Cardiac septum (tissue), 1 donor: ENCODE measurements around the gene APOBEC2. TPM values are rescaled to one million over a fixed set of nuclear protein-coding genes. Genes with fewer than 3 reads are reported as not detected.
"Not testable (repeated sequence)": the region's sequence is repeated elsewhere in the genome, so short reads cannot be mapped to it uniquely, and the experiment has no call there.

Experiments used
- DNase-seq: peaks from one replicate; pipeline ENCODE4 v3.0.0-alpha.2; 2020; ENCODE audit warnings: low spot score
- intact Hi-C: fragments of 100-400 bp; cut with DNase I; formaldehyde crosslinking; loops from one replicate; pipeline ENCODE4 v1.14.0; 2022
- long read RNA-seq: library from polyadenylated mRNA; unstranded; transcript quantifications from one replicate; pipeline ENCODE4 v2.0.0, GENCODE V29; 2021
- total RNA-seq: library from RNA; stranded (reverse); fragmentation: NEBNext Ultra II Directional; extraction: Animal tissue kit (Norgen Biotek cat#: 25700); gene quantifications from one replicate; pipeline ENCODE4 v1.2.1, GENCODE V29; 2021
- donor health status: DM: no; HTN: no; CAD: no.

APOBEC2 gene
- 174 TPM for total RNA-seq
- long read RNA-seq, transcript APOBEC2-201 (3 exons, 1,151 nt) = major isoform, 138 of 157 reads
- long read RNA-seq, partial matches to known transcripts = 15 of 157 reads
- long read RNA-seq, other reads (novel, unspliced or antisense) = 4 of 157 reads

DNA sequence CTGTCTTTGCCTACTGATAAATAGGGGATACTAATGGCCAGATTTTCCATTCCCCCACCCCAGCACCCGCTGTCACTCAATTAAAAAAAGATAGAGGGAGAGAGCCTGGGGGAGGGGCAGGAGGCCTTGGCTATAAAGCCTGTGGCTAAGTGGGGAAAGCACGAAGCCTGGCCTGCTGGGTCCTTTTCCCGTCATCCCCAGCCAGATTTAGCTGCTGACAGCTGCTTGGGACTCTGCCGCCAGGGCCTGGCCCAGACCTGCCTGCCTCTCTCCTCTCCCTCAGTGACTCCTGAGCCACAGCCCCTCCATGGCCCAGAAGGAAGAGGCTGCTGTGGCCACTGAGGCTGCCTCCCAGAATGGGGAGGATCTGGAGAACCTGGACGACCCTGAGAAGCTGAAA is at the start of gene APOBEC2:
APOBEC2 (plus strand) TSS at position 162 of the 400 bp plus-strand sequence; CDS start at position 308, 146 bp downstream.
- intact Hi-C loops = loop anchor here (1.0 kb wide), 2 partner anchors 19 to 152 kb away; partner anchors contain the start of genes NFYA and OARD1
- peak; percentile 90 for DNase-seq

DNA sequence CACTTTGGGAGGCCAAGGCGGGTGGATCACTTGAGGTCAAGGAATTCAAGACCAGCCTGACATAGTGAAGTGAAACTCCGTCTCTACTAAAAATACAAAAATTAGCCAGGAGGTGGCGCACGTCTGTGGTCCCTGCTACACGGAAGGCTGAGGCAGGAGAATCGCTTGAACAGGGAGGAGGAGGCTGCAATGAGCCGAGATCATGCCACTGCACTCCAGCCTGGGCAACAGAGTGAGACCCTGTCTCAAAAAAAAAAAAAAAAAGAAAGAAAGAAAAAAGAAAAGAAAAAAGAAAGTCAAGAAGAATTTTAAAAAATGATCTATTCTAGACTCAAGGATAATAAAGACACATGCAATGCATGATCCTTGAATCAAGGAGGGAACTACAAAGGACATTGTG is 46.8 kb upstream of the APOBEC2 start:
- intact Hi-C loops = not testable (repeated sequence)

DNA sequence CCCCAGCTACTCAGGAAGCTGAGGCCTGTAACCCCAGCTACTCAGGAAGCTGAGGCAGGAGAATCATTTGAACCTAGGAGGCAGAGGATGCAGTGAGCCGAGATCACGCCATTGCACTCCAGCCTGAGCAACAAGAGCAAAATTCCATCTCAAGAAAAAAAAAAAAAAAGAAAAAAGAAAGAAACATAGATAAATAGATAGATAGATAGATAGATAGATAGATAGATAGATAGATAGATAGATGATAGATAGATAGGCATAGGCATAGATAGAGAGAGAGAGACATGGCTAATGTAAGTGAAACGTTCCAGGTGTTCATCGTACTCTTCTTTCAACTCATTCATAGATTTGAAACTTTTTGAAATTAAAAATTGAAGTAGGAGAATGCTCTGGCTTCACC is 46.0 kb upstream of the APOBEC2 start:
- intact Hi-C loops, DNase-seq: not testable (repeated sequence)

More for the DNA sequence above, 46.8 kb upstream of the APOBEC2 start:
- not testable (repeated sequence) for DNase-seq

DNA sequence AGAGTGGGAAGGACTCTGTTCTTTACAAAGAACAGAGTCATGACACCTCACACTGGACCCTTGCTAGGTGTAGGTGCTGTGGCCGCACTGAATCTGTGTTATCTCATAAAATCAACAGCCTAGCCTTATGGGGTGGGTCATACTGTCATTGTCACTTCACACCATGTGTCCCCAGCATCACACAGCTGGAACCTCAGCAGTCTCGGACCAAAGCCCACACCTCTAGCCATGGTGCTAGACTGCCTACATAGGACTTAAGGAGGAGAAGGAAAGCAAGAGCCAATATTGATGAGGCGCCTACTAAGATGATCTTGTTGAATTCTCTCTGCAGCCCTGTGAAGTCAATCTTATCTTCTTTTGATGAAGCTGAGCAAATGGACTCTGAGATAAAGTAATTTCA is 45.0 kb upstream of the APOBEC2 start:
- no peak for DNase-seq
- intact Hi-C loops = no loop called here

DNA sequence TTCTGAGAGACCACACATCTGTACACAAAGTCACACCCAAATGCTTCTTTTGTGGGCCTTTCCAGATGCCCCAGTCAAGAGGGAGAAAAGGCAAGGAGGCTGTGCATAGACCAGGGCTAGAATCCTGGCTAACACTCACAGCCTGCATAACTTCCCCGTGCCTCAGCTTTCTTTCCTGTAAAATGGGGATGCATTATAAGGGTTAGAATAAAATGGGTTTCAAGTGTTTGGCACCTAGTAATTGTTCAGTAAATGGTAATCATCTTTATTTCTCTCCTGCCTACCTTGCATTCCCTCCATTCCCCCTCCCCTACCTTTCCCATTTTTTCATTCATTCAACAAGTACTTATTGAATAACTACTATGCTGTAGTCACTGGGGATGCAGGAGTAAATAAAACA is 43.3 kb upstream of the APOBEC2 start:
- DNase-seq = no peak
- intact Hi-C loops = no loop called here

DNA sequence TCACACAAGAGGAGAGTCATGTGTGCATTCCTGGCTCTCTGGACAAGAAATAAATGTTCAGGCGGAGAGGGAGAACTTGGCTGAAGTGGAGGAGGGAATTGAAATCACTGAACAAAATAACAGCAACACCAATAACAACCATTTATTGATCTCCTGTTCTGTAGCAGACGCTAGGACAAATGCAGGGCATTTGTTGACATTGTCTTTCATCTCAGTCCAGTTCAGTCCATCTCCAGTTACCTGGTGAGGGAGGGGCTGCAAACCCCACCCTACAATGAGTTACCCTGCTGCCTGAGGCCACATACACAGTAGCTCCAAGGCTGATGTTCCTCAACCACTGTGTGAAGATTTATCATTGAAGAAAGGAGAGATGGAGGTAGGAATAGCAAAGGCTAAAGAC is 41.3 kb upstream of the APOBEC2 start:
- DNase-seq = no peak
- intact Hi-C loops = no loop called here

DNA sequence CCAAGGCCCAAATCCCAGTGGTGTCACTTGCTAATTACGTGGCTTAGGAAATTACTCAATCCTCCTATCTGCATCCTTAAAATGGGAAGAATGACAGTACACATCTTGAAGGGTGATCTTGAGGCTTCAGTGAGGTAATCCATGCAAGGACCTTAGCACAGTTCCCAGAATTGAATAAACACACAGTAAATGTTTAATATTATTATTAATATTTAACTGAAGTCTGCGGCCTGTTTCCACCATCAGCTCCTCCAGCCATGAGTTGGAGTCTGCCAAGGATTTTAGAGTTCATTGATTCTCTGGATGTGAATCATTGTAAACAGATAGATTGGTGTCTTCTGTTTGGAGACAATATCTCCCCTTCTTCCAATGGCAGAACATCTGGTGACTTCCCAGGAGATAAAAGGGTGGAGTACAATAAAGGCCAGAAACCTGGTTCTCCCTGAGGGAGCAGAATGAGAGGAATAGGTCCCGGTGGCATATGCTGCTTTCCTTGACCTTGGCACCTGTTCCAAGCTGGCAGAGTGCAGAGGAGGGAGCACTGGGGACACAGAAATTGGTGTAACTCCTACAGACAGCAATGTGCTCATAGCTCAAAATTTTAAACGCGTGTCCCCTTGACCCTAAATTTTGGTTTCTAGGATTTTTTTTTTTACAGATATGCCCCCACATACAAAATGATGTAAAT is 39.4 kb upstream of the APOBEC2 start:
- no peak for DNase-seq
- intact Hi-C loops = no loop called here

DNA sequence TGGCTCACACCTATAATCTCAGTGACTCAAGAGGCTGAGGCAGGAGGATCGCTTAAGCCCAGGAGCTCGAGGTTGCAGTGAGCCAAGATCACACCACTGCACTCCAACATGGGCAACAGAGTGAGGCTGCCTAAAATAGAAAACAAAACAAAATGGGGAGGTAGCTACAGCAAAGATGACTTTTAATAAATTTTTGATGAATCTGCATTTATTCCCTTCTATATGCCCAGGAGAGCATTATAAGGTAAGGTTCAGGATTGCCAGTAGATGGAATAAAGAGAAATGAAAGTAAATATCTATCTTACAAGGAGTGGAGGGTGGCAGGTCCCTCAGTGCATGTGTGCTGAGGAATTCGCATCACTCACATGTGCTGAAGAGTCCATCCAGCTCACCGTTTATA is 38.2 kb upstream of the APOBEC2 start:
- intact Hi-C loops = no loop called here
- no peak for DNase-seq

DNA sequence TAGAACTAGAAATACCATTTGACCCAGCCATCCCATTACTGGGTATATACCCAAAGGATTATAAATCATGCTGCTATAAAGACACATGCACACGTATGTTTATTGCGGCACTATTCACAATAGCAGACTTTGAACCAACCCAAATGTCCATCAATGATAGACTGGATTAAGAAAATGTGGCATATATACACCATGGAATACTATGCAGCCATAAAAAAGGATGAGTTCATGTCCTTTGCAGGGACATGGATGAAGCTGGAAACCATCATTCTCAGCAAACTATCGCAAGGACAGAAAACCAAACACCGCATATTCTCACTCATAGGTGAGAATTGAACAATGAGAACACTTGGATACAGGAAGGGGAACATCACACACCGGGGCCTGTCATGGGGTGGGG is 37.1 kb upstream of the APOBEC2 start:
- intact Hi-C loops, DNase-seq: not testable (repeated sequence)

DNA sequence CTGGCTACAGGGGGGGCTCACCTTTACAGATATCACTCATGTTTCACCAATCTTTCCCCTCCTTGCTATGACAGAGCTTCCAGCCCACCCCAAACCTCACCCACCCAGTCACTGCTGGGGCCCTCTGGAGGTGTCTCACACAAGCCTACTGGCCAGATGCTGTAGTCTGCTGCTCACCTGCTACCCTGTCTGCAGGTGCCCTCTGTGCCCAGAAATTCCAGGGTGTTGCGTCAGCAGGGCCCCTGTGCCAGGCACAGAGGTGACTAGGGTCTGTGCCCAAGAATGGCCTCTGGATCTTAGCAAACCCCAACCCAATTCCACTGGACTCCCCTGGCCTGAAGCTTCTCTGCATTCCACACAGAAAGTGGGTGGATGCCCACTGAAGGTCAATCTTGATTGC is 35.3 kb upstream of the APOBEC2 start:
- no peak for DNase-seq
- intact Hi-C loops = no loop called here

DNA sequence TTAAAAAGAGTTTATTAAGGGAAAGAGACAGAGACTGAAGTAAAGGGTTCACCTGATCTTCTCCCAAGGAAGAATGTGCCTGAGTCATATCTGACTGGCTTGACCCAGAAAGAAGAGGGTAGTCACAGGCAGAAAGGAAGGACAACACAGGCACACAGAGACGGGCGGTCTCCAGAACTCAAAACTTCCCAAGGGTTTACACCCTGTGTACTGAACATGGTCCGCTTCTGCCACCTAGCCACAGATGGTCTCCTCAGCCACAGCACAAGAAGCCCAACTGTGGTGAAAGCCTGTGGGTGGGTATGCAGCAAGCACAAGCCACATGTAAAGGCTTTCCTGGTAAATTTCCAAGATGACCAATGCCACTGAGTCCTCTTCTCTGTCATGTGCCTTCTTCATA is 31.2 kb upstream of the APOBEC2 start:
- intact Hi-C loops = no loop called here

DNA sequence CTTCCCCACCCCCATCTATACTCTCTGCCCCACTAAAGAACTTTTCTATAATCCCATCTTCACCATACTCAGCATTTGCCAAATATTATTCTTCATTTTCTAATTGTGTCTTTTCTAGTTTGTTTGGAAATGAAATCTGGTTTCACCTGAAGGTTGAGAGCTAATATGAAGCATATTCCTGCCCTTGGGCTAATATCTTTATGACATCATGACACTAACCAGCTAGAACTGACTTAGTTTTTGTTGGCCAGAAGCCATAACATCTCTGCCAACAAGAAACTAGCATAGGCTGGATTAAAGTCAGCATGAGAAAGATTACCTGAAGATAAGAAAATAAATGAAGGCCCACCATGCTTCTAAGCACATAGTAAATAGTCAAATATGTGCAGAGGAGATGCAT is 30.7 kb upstream of the APOBEC2 start:
- no peak for DNase-seq
- intact Hi-C loops = no loop called here

More for the DNA sequence above, 31.2 kb upstream of the APOBEC2 start:
- DNase-seq = no peak

DNA sequence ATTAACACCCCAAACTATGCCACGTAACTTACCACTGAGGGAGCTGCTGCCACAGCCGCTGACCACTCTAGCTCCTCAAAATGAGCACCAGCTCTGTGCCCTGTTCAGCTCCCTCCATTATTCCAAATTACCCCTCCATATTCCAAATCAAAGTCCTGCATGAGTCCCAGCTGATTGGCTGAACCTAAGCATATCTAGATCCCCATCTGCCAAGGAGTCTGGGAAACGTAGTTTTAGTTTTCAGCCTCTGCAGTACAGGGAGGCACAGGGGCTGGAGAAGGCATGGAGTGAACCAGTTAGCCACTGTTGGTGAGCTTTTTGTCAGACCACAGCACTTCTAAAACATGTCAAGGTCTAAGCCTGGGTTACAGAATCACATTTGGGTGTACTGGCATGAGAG is 29.9 kb upstream of the APOBEC2 start:
- no peak for DNase-seq

DNA sequence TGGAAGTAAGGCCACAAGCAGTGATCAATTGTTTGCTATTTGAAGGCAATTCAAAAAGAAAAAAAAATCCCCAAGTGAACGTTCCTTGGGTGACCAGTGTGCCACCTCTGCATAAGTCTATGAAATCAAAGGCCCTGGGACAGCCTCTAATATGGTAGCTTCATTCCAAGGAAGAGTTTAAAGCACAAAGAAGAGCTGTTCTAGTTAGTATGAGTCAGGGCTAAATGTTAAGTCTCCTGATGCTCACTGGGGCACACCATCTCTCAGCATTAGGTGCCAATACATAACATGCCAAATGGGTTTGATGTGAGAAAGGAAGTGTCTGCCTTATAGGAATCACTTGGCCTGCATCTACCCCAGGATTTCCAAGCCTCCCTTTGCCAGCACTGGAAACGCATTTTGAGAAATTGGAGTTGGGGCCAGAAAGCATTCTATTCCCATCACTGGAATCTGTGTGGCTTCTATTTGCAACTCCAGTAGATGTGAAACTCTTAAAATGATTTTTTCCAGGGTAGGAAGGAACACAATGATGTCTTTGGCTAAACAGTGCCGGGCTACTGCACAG is 27.0 kb upstream of the APOBEC2 start:
- intact Hi-C loops = loop anchor here (1.0 to 5.0 kb wide), 3 partner anchors 93 to 439 kb away; partner anchors contain the start of gene LRFN2
- no peak for DNase-seq

More for the DNA sequence above, 29.9 kb upstream of the APOBEC2 start:
- intact Hi-C loops = no loop called here

DNA sequence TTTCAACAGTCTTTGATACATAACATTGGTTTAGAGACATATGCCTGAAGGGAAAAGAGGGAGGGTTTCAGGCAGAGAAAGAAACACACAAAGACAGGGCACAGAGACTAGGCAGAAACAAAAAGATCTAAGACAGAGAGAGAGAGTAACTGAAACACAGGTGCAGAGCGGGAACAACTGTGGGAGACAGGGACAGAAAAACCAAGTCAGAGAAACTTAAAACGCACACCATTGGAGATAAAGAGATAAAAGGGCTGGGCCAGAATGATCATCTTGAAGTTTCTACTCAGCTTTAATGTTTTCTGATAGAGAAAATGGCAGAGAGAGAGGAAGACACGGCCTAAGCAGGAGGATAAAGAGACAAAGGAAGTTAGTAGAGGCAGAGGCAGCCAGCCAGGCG is 25.8 kb upstream of the APOBEC2 start:
- intact Hi-C loops = loop anchor here (2.0 to 5.0 kb wide), 2 partner anchors 132 to 440 kb away; partner anchors contain the start of gene LRFN2
- DNase-seq = no peak

DNA sequence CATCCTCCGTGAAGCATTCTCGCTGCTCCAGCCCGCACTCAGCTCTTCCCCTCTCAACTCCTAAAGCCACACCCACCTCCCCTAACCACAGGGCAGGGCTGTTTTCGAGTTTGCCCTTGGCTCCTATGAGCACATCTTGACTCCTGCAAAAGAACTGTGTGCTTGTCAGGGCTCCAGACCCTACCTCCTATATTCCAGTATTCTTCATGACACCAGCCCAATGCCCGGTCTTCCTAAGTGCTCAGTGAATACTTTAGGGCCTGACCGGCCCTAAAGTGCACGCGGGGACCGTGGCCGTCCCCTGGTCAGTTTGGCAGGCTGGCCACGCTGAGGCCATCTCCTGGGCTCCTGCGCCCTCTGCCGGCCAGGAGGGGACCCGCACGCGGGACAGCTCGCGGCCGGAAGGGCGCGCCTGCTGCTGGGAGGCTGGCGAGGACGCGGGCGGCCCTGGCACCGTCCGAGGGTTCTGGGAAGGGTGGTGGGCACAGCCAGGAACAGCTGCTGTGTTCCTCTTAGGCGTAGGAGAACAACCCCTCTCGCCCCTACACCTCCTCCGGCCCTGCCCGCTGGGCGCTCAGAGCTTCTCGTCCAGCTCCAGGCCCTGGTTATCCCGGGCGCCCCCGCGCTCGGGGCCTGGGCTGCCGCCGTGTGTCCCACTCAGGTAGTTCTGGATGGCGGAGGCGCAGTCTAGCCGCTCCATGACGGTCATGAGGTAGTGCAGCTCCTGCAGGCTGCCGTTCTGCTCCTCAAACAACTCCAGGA is 25.0 kb upstream of the APOBEC2 start:
- intact Hi-C loops = loop anchor here (2.0 to 5.0 kb wide), 3 partner anchors 43 to 441 kb away; partner anchors contain the start of gene LRFN2
- peak; percentile 95 for DNase-seq

DNA sequence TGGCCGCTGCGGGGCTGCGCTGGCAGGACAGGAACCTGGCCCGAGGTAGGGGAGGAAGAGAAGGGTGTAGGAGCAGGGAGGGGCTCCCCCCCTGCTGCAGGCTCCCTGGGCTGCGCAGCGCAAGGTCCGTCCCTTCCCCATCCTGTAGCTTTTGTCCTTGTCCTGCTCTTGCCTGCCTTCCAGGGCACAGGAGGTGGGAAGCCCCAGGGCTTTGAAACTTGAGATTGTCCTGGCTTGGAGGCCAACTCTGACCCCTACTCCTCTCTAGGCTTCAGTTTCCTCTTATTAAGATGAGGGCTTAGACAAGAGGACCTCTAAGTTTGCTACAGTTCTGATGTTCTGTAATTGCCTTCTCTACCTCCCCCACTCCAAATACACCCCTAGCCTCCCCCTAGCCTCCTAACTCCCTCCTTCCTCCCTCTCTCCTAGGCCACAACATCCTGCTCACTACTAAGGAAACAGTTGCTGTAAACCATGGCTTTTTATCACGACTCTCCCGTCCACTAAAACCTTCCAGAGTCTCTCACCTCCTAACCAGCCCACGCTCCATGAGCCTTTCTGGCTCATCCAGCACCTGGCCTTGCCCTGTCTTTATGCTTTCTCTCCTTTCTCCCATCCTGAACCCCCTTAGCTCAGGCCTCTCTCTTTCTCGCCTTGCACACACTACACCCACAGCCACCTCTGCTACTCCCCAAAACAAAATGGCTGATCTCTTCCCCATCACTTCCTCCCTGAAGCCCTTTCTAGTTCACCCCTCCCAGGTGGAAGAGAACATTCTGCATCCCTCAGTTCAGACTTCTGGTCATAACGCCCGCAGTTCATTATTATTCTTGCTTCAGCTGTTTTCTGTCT is 24.2 kb upstream of the APOBEC2 start:
- DNase-seq = no peak
- intact Hi-C loops = loop anchor here (2.0 to 5.0 kb wide), 2 partner anchors 42 to 441 kb away; partner anchors contain the start of gene LRFN2

DNA sequence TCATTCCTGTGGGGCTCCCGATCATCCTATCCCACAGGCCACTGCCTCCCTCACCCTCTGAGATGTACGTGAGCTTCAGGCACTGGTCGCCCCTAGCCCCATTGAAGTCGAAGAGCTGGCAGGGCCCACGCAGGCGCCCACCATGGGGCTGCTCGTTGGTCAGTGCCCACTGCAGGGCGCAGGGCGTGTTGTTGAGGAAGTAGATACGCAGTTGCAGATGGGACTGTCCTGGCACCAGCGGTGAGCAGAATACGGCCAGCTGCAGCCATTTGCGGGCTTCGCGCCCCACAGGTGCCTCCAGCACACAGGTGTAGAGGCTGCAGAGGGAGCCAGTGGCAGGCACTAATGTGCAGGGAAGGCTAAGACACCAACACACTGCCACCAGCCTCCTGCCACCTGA is 20.2 kb upstream of the APOBEC2 start:
- intact Hi-C loops = no loop called here
- DNase-seq = peak; percentile 49

DNA sequence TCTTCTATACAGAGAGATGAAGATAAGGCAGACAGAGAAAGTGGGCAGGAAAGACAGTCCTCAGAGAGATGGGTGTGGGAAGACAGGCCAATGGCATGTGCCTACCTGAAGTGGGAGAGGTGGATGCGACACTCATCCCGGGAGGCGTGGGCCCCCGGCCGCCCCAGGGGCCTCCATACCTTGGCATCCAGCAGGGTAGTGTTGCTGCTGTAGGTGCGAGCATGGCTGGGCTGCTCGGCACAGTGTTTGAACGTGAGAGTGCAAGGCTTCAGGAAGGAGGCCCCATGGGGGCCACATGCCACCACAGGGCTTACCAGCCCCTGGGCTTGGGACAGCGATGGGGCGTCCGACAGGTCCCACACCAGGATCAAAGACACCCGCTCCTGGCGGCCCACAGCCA is 19.2 kb upstream of the APOBEC2 start:
- DNase-seq = peak; percentile 54
- intact Hi-C loops = no loop called here
